ENCODE results near the gene BMP8B.

BMP8B gene

DNA sequence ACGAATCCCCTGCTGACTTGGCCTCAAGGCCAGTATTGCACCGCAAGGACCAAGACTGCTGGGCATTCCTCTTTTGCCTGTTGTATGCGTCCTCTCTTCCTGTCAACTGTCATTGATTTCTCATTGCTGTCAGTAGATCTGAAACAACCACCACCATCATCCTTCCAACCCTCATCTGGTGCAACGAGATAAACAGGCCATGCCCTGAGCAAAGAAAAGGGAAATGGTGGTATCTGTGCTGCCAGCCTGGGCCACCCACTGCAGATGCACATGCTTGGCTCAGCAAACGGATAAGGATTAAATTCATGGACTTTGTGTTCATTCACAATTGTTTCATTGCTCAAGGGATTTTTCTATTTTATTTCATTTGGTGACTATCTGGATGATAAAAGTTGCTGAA is 31.2 kb downstream of the BMP8B start:
- no peak for DNase-seq

- DNase-seq = no peak
Measured at GRCh38 chr1:39755965-39756659, 32.6 kb downstream of the BMP8B start.

- DNase-seq = no peak
Measured at GRCh38 chr1:39754906-39755504, 33.7 kb downstream of the BMP8B start.

DNA sequence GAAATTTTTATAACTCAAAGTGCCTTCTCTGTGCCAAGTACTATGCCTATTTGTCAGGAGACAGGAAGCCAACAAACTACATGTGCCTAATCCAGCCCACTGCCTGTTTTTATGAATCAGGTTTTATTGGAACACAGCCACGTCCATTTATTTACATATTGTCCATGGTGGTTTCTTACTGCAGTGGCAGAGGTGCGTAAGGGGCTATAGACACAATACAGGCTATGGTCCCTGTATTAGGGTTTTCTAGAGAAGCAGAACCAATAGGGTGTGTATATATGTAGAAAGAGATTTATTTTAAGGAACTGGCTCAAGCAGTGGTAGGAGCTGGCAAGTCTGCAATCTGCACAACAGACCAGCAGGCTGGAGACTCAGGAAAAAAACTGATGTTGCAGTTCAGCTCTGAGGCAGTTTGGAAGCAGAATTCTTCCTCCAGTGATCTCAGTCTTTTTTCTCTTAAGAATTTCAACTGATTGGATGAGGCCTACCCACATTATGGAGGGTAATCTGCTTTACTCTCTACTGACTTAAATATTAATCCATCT is 34.6 kb downstream of the BMP8B start:
- no peak for DNase-seq

DNA sequence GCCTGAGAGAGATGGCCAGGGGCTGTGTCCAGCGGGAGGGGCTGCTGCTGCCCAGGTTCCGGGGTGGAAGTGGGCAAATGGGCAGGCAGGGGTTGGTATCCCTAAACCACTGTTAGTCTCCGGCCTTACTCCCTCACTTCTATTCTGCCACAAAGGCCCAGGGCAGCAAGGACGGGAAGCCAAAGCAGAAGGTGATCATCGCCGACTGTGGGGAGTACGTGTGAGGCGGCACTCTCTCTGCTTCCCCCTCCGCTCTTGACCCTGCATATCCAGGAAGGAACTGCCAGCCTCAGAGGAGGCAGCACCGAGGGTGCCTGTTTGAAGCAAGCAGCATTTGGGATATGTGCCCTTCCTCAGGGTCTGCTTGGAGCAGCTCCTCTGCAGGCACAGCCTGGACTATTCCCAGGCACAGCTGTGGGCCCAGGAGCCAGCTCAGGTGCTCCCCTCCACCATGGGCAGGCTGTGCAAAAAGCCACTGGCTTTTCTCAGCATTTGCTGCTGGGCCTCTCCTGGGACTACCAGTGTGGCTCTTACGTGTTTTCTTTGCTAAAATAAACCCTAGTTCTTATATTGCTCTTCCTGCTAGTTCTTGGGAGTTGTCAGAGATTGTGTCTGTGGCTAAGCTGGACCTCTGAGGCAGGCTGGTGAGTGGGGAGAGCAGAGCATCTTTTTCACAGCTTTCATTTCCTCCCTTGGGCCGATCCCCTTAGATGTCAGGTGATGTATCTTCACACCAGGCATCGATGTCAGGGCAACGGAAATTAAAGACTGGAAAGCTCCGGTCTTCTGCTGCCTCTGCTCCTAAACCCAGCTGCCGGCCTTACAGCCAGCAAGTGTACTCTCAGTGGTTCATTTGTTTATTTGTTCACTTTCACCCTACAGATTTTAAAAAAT is 35.3 kb downstream of the BMP8B start:
- no peak for DNase-seq

GRCh38 chr1:39752703-39753102 is 36.0 kb downstream of the BMP8B start:
- no peak for DNase-seq

GRCh38 chr1:39751595-39751994 is 37.1 kb downstream of the BMP8B start:
- DNase-seq = no peak

- no peak for DNase-seq
Measured at GRCh38 chr1:39745016-39745670, 43.5 kb downstream of the BMP8B start.

DNA sequence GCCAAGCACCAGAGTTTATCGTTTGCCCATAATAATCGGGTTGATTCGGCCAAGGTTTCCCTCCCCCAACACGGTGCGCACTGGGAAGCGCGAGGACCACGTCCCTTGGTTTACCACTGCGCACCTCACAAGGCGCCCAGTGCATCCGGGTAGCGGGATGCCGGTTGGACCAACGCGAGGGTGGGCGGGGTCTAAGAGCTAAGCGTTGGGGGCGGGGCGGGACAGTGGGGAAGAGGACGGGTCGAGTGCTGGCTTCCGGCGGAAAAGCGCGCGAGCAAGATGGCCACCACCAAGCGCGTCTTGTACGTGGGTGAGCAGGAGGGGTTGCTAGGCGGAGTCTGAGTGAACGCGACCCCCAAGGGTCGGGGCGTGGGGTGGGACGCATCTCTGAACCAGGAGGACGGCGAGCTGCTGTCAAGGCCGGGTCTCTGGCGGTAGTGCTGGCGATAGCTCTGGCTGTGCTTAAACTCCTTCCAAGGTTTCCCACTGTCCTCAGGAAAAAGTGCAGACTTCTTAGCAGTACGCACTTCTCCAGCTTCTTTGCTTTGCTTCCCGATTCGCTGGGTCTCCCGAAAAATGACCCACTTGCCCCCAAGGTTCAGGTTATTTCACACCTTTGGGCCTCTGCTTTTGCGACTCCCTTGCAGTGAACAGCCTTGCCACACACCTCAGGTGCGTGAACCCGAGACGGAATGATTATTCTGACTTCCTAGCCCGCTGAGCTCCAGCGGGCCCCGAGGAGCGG is 49.9 kb downstream of the BMP8B start, which contains the start of gene PPIE:
Gene PPIE, plus strand, starts transcription at position 261 of the 745 bp plus-strand sequence. Its CDS starts 19 bp downstream, at position 280.
- DNase-seq = no peak

DNA sequence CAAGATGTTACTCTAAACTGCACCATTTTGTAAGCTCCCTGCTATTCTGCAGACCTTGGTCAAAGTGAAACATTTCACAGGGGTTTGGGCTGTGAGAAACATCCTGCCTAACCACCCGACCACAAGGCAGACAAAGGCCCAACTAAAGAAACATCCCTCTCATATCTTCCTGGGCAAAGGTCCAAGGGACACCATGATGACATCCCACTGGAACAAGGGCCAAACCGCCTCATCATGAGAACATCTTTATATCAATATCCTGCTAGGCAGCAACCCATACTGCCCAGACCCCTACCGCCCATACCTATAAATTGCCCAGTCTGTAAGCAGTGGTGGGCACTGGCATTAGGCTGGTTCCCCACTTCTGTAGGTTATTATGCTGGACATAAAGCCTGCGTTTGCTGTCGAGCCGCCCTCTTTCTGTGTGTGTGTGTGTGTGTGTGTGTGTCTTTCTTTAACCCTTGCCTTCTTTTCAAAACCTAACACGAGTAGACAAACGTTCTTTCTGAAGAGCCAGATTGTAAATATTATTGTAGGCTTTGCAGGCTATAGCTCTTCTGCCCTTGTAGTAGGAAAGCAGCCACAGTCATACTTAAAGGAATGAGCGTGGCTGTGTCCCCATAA is 51.0 kb downstream of the BMP8B start:
- no peak for DNase-seq

- DNase-seq = no peak
Measured at GRCh38 chr1:39735731-39736130, 52.9 kb downstream of the BMP8B start.

DNA sequence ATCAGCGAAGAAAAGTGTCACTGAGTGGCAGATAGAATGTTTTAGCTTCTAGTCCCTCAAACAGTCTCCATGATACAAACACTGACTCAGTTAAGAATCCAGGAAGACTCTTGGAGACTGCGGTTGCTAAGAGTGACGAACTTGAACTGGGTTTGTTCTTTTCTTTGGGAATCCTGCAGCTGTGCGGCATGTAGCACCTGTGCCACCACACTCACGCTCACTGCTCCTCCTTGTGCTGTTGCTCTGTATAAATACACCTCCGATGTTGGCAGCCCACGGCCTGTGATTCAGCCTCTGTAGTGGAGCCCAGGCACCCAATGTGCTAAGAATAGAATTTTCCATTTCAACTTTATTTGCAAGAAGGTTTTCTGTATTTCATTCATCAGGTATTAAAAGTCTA is 55.5 kb downstream of the BMP8B start:
- no peak for DNase-seq

GRCh38 chr1:39732730-39733129 is 55.9 kb downstream of the BMP8B start:
- DNase-seq = no peak

DNA sequence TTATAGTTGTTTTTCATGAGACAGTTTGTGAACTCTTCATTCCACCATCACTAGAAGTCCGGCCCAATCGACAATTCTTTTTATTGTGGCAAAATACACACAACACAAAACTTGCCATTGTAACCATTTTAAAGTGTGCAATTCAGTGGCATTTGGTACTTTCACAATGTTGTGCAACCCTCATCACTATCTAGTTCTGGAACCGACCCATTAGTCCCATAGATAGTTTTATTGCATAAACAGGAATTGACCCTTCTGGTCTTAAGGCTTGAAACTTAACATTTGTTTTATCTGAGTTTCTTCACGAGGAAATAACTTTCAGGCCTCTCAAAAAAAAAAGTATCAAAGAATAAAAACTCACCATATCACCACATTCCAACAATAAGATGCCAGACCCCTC is 58.8 kb downstream of the BMP8B start:
- no peak for DNase-seq

DNA sequence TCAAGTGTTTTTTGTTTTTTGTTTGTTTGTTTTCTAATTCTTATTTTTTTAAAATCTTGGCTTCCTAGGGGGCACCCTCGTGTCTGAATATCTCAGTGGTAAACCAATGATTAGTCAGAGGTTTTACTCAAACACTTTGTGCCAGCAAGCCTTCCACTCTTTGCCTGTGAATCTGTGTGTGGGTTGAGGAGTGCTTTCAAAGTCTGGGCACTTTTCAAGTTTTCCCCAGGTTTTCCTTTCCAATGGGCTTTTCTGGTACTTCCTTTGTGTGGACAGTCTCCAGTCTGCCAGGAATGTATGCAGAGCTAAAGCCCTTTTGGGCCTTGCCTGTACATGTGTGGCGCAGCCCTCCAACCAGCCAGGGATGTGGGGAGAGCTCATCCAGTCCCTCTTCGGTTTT is 59.6 kb downstream of the BMP8B start:
- DNase-seq = no peak

GRCh38 chr1:39727932-39728317 is 60.7 kb downstream of the BMP8B start:
- no peak for DNase-seq

- no peak for DNase-seq
Measured at GRCh38 chr1:39727221-39727931, 61.3 kb downstream of the BMP8B start.

DNA sequence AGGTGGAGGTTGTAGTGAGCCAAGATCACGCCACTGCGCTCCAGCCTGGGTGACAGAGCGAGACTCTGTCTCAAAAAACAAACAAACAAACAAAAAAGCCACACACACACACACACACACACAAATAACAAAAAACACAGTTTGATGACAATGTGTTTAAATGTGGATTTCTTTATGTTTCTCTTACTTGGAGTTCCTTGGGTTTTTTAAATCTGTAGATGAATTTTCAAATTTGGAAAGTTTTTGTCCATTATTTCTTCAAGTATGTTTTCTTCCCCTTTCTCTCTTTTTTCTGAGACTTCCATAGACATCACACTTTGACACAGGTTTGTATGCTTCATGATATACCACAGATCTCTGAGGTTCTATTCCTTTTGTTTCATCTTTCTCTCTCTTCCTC is 62.1 kb downstream of the BMP8B start:
- DNase-seq = no peak

- no peak for DNase-seq
Measured at GRCh38 chr1:39722495-39722894, 66.2 kb downstream of the BMP8B start.

- no peak for DNase-seq
Measured at GRCh38 chr1:39721664-39722063, 67.0 kb downstream of the BMP8B start.

Data from cortex of kidney (tissue), 1 donor.